ENCODE results near the gene PKIB. TPM values are rescaled to one million over a fixed set of nuclear protein-coding genes. Genes with fewer than 3 reads are reported as not detected.

PKIB gene
- polyA plus RNA-seq, 2 of the 4 experiments (the other 2 are of a cell fraction) = 0.37 to 1.5 TPM

DNA sequence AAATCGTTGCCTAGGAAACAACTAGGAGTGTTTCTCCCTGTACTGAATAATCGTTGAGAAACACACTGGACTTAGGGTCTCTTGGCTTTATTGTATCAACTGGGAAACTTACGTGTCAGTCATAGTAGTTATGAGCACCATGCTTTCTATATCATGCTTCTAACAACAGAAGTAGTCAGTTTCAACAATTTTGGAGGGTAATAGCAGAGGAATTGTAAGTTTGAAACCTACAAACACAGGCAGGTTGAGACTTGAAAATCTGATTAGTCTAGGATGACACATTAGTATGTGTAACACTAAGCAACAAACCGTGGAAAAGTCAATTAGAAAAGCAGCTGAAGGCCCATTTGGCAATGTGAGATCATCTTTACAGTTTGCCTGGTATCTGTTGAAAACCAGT is 125.4 kb downstream of the PKIB start (continued):
- TF ChIP-seq RARB (CRISPR knock-in tag; IDR thresholded peaks at IDR 0.05) (no peak), PHF8 (IDR thresholded peaks at IDR 0.05; ENCODE audit: borderline replicate concordance, low read depth) (no peak), JUN (IDR thresholded peaks at IDR 0.05) (no peak)
- TF ChIP-seq, protein P1, sequence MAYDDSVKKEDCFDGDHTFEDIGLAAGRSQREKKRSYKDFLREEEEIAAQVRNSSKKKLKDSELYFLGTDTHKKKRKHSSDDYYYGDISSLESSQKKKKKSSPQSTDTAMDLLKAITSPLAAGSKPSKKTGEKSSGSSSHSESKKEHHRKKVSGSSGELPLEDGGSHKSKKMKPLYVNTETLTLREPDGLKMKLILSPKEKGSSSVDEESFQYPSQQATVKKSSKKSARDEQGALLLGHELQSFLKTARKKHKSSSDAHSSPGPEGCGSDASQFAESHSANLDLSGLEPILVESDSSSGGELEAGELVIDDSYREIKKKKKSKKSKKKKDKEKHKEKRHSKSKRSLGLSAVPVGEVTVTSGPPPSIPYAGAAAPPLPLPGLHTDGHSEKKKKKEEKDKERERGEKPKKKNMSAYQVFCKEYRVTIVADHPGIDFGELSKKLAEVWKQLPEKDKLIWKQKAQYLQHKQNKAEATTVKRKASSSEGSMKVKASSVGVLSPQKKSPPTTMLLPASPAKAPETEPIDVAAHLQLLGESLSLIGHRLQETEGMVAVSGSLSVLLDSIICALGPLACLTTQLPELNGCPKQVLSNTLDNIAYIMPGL (CRISPR knock-in tag; IDR thresholded peaks at IDR 0.05; ENCODE audit: borderline replicate concordance) = no peak

DNA sequence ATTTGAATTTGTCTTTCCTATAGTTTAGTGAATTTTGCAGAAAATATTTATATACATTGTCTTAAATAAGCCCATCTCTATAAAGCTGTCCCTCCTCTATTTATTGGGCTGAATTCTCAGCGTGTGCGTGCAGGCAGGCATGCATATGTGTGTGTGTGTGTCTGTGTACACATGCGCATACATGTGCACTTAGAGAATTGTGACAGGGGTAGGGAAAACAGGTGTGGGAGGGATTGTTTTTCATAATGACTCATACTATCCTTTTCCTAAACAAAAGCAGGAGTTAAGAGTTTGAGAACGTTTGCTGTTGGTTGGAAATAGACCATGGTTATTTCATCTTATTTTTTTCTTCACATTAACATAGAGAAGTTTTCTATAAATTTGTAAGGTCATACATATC is 126.0 kb downstream of the PKIB start:
- 68% methylated on average over 4 of the region's 4 CpGs for WGBS (ENCODE audit: missing lambda C conversion rate)
- ATAC-seq (no peak), FAIRE-seq (no peak), DNase-seq (ENCODE audit: low read depth in 1 of 2, low spot score in 1 of 2) (no peak)
- Histone ChIP-seq H3K4me3 (no peak overlapping the region), H3K9me3 (no peaks in the 10 kb centered on the region), H3K4me2 (no peak overlapping the region), H3K27ac (no peak overlapping the region), H3K4me1 (no peaks in the 10 kb centered on the region)
- TF ChIP-seq MAFK (IDR thresholded peaks at IDR 0.05; ENCODE audit: partially characterized antibody) = no peak
- TF ChIP-seq MAZ (IDR thresholded peaks at IDR 0.05; ENCODE audit: borderline replicate concordance, low read depth, low read length) = no peak
- no peak for TF ChIP-seq NPAS2 (CRISPR knock-in tag; IDR thresholded peaks at IDR 0.05; ENCODE audit: borderline replicate concordance)
- TF ChIP-seq FOSB (CRISPR knock-in tag; IDR thresholded peaks at IDR 0.05) = no peak
- TF ChIP-seq FOSL2 (IDR thresholded peaks at IDR 0.05) = no peak
- TF ChIP-seq FOSL2 (CRISPR knock-in tag; IDR thresholded peaks at IDR 0.05) = no peak
- no peak for TF ChIP-seq JUN (IDR thresholded peaks at IDR 0.05)
- no peak for TF ChIP-seq MYC (IDR thresholded peaks at IDR 0.05; ENCODE audit: borderline replicate concordance, low read length)
- CTCF ChIA-PET = interaction anchor here (0.6 to 8.5 kb wide), 2 partner anchors 9 to 103 kb away, joined by 4 to 76 read pairs; no protein-coding TSS in a partner anchor
- POLR2A ChIA-PET = no interaction called here

DNA sequence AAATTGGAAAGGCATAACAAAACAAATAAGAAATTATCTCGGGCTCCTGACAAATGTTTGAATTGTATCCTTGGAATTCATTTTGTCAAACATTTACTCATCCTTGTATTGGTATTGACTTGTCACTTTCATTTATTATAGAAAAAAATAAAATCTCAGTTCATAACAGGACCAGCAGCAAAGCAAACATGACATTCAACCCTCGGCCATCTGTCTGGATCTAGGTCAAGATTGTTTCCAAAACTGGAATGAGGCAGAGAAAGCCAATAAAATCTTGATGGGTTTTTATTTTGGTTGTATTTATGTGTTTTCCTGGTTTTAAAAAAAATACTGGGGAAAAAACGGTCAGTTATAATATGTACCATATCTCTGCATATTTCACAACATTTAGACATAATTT is 126.4 kb downstream of the PKIB start:
- ATAC-seq = no peak
- Histone ChIP-seq H3K9me3 (no peaks in the 10 kb centered on the region), H3K4me3 (no peak overlapping the region), H3K4me2 (no peak overlapping the region), H3K27ac (no peak overlapping the region), H3K4me1 (no peaks in the 10 kb centered on the region)
- TF ChIP-seq GATA3 (IDR thresholded peaks at IDR 0.05; ENCODE audit: borderline replicate concordance) (no peak), CHD2 (IDR thresholded peaks at IDR 0.05; ENCODE audit: low read length, partially characterized antibody) (no peak), TP53 (CRISPR knock-in tag; IDR thresholded peaks at IDR 0.05) (no peak), HEYL (CRISPR knock-in tag; IDR thresholded peaks at IDR 0.05) (no peak)
- POLR2A ChIA-PET = no interaction called here
- DNase-seq (ENCODE audit: low read depth in 1 of 2, low spot score in 1 of 2) = no peak
- 8% methylated on average over 3 of the region's 3 CpGs for WGBS (ENCODE audit: missing lambda C conversion rate)
- CTCF ChIA-PET = interaction anchor here (8.5 kb wide), 1 partner anchor 102 kb away, joined by 76 read pairs; no protein-coding TSS in a partner anchor
- FAIRE-seq = no peak

GRCh38 chr6:122740091-122740490 is 129.9 kb downstream of the PKIB start:
- POLR2A ChIA-PET = no interaction called here
- CTCF ChIA-PET = interaction anchor here (2.3 to 4.9 kb wide), 2 partner anchors 9 to 99 kb away, joined by 7 to 19 read pairs; no protein-coding TSS in a partner anchor
- Histone ChIP-seq H3K9me3 (no peaks in the 10 kb centered on the region), H3K4me2 (no peak overlapping the region), H3K27ac (no peak overlapping the region), H3K4me3 (no peak overlapping the region), H3K4me1 (no peaks in the 10 kb centered on the region)
- ATAC-seq (no peak), FAIRE-seq (no peak), DNase-seq (ENCODE audit: low read depth in 1 of 2, low spot score in 1 of 2) (no peak)
- no peak for TF ChIP-seq KDM1A (IDR thresholded peaks at IDR 0.05; ENCODE audit: low read depth)
- TF ChIP-seq, protein P2, sequence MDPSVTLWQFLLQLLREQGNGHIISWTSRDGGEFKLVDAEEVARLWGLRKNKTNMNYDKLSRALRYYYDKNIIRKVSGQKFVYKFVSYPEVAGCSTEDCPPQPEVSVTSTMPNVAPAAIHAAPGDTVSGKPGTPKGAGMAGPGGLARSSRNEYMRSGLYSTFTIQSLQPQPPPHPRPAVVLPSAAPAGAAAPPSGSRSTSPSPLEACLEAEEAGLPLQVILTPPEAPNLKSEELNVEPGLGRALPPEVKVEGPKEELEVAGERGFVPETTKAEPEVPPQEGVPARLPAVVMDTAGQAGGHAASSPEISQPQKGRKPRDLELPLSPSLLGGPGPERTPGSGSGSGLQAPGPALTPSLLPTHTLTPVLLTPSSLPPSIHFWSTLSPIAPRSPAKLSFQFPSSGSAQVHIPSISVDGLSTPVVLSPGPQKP (IDR thresholded peaks at IDR 0.05; ENCODE audit: low read depth, low read length) = no peak
- no peak for TF ChIP-seq ZC3H11A (IDR thresholded peaks at IDR 0.05)
- no peak for TF ChIP-seq CHD4 (IDR thresholded peaks at IDR 0.05; ENCODE audit: borderline replicate concordance)
- TF ChIP-seq MAFK (IDR thresholded peaks at IDR 0.05; ENCODE audit: partially characterized antibody) = no peak
- TF ChIP-seq JUN (IDR thresholded peaks at IDR 0.05) = no peak
- TF ChIP-seq RFX5 (IDR thresholded peaks at IDR 0.05) = no peak
- no peak for TF ChIP-seq HOXB5 (CRISPR knock-in tag; IDR thresholded peaks at IDR 0.05)
- TF ChIP-seq, protein P3, sequence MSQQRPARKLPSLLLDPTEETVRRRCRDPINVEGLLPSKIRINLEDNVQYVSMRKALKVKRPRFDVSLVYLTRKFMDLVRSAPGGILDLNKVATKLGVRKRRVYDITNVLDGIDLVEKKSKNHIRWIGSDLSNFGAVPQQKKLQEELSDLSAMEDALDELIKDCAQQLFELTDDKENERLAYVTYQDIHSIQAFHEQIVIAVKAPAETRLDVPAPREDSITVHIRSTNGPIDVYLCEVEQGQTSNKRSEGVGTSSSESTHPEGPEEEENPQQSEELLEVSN (IDR thresholded peaks at IDR 0.05; ENCODE audit: borderline replicate concordance, low read depth) = no peak
- no peak for TF ChIP-seq HEYL (CRISPR knock-in tag; IDR thresholded peaks at IDR 0.05)
- TF ChIP-seq NR3C1 (IDR thresholded peaks at IDR 0.05) = no peak
- no peak for TF ChIP-seq TP53 (CRISPR knock-in tag; IDR thresholded peaks at IDR 0.05)
- TF ChIP-seq, protein P4, sequence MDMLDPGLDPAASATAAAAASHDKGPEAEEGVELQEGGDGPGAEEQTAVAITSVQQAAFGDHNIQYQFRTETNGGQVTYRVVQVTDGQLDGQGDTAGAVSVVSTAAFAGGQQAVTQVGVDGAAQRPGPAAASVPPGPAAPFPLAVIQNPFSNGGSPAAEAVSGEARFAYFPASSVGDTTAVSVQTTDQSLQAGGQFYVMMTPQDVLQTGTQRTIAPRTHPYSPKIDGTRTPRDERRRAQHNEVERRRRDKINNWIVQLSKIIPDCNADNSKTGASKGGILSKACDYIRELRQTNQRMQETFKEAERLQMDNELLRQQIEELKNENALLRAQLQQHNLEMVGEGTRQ (IDR thresholded peaks at IDR 0.05) = no peak
- no peak for TF ChIP-seq CBX8 (IDR thresholded peaks at IDR 0.05)
- 65% methylated on average over 2 of the region's 2 CpGs for WGBS (ENCODE audit: missing lambda C conversion rate)

Data from A549 (cell line).